NCI-H2227 treated with DMSO at 0.1 percent for 48 hours (cell line): Measurements from ENCODE around the gene CPED1.
"Not testable (repeated sequence)": the region's sequence is repeated elsewhere in the genome, so short reads cannot be mapped to it uniquely, and the experiment has no call there.

ENCODE experiments used
- DNase-seq: peaks from one replicate; lab custom pipeline; 2025; lab: John Stamatoyannopoulos, UW

Gene CPED1

DNA sequence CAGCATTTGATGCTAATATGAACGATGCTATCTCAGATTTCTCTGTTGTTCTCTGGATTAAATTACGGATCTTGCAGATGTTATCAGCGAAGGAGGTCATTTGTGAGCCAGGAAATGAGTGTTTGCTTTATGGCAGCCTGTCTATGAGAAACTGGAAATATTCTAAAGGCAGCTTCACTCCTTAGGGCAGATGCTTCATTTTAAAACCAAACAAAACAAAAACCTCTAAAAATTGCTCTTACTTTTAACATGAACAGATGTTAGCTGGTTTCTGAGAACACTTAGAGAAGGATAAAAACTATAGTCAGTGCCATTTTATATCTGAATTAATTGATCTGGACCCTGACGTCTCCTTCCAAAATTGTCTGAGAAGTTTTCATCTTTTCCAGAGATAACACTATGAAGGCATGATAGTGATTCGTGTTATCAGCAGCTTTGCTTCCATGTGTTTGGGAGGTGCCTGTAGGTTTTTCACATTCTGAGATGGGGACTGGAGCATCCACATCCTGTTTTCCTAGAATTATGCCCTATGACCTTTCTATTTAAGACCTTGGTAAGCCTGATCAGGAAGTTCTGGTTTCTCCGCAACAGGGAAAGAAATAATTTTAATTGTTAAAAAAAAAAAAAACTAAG lies 53.1 kb downstream of the CPED1 start:
- DNase-seq, result no peak

DNA sequence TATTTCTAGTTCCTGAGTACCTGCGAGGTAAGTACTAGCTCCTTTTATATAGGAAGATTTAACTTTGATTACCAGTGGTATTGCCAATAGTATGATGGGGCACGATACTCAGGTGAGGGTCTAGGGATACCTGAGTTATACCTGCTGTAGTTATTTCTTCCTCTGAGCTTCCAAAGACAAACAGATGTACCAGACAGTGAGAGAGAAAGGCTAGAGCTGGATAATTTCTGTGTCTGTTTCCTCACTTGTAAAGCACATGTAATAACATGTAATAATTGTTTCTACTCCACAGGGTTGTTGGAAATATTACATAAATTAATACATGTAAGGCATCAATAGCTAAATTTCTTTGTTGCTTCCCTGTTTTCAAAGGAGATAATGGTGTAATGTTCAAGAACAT lies 53.7 kb downstream of the CPED1 start:
- no peak for DNase-seq

DNA sequence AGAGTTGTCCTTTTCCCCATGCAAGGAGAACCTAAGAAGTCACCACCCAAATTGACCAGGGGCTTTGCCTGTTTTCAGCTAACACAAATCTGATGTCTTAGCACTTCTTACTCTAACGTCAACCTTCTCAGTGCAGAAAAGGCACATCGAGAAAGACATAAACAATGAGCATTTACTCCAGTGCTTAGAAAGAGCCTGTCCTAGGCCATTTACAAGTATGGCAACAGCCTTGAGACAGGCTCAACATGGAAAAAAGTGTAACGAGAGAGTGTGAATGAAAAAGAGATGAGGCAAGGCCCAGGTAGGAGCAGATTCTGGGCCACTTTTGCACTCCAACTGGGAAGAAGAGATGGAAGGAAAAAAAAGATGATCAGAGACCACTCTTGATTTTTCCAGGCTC lies 54.4 kb downstream of the CPED1 start:
- DNase-seq, result no peak

DNA sequence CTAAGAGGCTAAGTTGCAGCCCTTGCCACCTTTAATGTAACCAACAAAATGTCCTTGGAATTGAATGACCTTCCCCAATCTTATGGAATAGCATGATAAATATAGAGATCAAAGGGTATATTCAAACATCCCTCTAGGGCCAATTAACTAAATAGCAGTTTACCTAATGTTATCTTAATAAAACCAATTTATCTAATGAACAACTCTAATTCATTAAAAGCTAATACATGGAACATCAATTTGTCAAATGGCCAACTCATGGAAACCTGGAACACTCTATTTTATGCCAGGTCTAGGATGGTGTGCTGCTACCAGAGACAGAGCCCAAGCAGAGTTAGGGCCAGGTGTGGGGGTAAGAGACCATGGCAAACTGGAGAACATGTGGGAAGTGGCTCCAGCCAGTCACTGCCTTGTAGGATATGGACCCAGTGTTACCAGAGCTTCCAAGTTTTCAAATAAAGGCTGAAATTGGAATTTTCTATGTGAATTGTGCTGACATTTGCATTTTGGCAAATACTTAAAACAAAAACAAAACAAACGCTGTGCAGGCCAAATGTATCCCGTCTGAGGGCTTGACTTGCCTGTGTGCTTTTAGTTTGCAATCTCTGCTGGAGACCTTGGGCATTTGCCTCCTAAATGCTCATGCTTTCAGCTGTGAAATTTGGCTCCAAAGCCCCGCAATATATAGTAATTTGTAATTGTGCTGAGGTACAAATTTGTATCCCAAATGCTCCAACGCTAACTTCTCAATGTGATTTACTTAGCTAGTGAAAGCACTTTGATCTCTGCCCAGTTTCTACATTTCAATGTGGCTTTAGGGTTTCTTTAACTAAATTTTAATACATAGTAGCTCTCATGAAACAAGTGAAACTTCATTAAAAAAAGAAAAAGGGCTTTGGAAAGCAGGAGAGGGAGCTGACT lies 55.1 kb downstream of the CPED1 start:
- DNase-seq, result no peak

DNA sequence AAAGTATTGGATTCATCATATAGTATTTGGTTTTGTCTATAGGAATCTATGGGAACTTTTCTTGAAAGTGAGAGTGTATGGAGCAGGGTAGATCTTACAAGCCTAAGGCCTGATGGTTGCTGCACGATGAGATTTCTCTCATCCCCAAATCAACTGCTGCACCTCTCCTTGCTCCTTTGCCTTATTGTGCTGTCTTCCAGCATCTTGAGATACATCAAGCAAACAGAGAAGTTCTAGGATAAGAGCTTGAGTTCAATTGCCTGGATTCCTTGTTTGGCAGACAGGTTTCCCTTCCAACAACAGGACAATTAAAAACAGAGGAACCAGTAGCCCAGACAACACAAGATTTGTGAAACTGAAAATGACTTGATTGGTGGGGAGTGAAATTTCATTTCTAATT lies 56.6 kb downstream of the CPED1 start:
- no peak for DNase-seq

DNA sequence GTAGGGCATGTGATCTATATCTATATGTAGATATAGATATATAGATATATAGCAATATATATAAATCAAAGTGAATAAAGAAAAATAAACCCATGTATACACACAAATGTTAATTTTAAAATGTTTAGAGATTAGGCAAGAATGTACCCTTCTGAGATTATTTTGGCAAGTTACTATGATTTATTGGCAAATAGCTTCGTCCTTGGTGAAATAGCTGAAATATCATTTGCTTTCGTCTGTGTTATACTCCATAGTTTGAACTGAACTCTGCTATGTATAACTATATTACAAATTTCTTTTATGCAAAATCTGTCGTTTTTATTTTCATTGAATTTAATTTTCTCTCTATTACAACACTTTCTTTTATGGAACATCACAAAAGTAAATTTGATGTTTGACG lies 57.5 kb downstream of the CPED1 start:
- DNase-seq, result no peak

DNA sequence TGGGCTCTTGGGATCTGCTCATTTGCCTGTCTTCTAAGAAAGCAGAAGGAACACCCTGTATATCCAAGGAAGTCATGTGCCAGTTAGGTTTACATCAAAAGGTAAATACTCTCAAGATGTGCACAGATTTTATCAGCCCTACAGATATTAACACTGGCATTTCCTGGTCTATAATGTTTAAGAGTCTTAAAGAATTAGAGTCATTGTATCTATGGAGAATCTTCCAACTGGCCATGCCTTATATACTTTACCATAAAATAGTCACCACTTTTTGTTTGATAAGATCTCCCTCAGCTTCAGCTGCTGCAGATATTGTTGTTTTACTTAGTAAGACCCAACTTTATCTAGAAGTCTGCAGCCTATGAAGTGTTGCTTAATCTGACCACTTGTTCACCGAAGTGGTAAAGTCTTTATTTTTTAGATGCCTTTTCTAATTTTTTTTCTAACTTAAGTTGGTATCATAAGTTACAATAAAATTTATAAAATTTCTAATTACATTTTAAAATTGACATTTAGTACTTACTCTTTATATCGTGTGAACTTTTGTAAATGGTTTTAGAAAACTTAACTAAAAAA lies 58.5 kb downstream of the CPED1 start:
- DNase-seq, result no peak

DNA sequence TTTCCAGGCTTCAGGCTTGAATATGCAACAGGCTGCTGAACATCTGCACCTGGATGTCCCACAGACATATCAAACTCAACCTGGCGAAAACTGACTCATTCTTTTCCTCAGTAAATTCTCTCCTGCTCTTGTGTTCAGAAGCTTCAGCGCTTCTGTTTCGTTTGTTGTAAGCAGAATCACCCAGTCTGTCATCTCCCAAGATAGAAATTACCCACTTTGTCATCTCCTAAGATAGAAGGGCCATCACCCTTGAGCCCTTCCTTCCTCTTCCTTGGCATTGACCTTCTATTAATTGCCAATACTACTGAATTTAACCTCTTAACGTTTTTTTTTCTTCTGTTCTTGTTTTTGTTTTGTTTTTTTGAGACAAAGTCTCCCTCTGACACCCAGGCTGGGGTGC lies 59.7 kb downstream of the CPED1 start:
- no peak for DNase-seq

DNA sequence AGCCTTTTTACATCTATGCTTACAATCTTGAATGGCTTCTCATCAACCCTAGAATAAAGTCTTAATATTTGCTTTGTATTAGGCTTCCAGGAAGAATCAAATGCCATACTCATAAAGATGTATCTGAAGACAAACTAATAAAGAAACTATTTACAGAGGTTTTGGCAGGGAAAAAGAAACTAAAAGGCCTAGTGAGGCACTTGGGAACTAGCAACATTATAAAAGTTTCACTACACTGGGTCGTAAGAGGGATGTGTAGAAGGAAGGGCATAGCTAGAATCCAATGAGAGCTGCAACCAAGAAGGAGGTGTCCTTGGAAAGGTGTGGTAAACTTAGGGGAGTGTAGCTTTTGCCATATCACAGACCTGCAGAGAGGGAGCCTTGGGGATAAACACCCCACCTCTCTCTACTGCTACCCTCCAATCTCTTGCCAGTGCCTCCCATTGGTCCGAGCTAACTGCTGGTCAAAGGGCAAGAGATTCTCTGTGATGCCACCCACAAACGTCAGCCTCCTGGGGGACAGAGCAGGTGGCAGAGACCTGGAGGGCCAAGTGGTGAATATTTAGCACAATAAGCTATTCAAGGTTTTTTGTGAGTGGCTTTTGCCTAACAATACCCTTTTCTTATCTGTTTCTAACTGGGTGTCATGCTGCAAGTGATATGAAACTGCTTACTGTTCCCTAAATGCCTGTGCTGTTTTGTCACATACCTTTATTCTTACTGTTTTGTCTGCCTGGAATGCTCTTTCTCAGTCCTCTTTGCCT lies 60.7 kb downstream of the CPED1 start:
- DNase-seq, result no peak

DNA sequence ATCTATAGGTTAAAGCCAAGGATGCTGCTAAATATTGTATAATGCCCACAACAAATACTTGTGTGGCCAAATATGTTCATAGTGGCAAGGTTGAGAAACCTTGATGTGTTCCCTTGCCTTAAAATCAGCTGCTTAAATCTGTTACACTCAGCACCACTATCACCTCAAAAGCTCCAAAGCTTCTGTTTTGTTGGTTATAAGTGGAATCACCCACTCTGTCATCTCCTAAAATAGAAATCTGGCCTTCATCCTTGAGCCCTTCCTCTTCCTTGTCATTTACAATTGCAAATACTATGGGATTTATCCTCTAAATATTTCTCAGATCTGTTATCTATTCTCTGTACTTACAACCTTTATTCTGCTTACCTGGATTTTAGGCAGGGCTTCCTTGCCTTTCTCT lies 61.4 kb downstream of the CPED1 start:
- DNase-seq, result no peak

DNA sequence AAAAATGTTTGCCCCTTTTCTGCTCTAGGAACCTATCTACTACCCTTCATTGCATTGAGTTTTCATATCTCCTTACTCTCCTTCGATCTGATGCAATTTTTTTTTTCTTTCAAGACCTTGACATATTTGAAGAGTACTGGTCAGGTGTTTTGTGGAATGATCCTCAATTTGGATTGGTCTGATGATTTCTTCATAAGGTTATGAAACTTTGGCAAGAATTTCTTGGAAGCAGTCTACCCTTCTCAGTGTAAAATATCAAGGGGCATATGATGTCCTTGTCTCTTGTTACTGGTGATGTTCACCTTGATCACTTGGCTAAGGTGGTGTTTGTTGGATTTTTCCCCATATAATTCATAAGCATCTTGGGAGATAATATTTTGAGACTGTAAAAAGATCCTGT lies 64.7 kb downstream of the CPED1 start:
- no peak for DNase-seq

DNA sequence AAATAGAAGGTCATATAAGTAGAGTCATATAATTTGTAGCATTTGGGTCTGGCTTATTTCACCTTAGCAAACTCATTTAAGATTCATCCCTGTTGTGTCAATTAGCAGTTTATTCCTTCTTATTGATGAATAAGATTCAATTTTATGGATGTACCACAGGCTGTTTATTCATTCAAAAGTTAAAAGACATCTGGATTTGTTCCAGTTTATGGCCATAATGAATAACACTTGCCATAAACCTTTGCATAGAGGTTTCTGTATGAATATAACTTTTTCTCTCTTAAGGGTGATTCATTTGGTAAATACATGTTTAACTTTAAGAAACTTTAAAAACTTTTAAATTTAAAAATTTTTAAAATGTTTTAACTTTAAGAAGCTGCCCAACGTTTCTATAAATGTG lies 66.4 kb downstream of the CPED1 start:
- DNase-seq, result no peak

DNA sequence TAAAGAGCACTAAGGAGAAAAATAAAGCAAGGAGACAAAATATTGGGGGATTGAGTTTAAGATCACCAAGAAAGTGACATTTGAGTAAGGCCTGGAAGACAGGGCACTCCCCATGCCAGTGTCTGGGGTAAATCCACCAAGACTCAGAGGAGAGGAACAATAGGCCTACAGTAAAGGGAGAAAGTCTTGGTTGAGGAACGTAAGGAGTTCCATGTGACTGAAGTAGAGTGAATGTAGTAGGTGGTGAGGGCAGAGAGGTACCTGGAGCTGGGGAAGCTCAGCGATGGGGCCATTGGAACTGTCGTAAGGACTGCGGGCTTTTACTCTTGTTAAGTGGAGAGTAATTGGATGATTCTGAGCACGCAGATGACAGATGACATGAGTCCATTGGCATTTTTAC lies 69.4 kb downstream of the CPED1 start:
- DNase-seq, result no peak

DNA sequence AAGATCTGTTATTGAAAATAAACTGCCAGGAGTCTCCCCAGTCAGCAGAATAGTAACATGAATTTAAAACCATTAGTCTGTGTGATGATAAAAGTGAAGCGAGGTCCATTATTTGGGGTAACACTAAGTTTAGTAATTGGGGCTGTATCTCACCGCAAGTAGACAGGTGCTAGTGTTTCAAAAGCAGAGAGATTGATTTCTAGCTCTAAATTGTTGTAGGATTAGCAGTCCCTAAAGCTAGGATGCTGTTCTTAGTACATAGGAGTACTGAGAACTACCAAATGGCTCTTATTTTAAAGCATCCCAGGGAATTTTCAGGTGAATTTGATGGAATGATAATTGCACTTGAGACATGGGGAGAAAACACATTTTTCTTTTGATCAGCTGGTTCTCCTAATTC lies 70.5 kb downstream of the CPED1 start:
- no peak for DNase-seq

DNA sequence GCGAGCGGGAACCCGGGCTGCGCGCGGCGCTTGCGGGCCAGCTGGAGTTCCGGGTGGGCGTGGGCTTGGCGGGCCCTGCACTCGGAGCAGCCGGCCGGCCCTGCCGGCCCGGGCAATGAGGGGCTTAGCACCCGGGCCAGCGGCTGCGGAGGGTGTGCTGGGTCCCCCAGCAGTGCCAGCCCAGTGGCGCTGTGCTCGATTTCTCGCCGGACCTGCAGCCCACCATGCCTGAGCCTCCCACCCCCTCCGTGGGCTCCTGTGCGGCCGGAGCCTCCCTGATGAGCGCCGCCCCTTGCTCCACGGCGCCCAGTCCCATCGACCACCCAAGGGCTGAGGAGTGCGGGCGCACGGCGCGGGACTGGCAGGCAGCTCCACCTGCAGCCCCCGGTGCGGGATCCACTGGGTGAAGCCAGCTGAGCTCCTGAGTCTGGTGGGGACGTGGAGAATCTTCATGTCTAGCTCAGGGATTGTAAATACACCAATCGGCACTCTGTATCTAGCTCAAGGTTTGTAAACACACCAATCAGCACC lies 71.5 kb downstream of the CPED1 start:
- DNase-seq, result not testable (repeated sequence)

DNA sequence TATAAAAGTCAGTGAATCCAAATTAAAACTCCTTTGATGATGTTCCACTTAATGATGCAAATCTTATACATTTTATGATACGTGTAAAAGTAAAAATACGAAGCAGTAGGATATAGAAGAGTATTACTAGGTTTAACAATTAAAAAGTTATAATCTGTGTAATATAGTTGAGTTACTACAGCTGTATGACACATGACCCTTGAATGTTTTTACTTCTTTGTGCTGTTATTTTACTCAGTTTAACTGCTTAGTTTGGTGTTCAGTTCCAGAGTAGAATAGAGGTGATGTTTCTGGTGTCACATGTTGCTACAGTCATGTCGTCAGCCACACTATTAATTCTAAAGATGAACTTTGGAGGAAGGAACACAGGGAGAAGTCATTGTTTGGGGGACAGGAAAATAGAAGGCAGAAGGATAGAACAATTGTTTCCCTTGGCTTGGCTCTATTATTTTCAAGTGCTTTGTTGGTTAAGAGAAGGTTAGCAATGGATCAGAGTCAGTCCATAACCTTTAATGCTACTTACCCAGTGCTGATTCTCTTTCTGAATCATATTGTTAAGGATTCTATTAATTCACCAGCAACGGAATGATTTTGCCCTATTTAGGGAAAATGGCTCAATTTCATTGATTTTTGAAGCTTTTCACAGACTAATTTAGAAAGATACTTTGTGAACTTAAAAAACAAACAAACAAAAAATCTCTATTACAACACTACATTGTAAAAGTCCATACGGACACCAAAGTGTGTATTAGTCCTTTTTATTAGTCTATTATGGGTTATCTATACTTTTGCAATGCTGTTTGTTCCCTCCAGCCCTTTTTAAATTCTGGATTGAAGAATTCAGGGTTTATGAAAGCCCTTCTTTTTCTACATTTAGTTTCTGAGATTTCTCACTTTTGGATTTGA lies 73.4 kb downstream of the CPED1 start:
- no peak for DNase-seq

DNA sequence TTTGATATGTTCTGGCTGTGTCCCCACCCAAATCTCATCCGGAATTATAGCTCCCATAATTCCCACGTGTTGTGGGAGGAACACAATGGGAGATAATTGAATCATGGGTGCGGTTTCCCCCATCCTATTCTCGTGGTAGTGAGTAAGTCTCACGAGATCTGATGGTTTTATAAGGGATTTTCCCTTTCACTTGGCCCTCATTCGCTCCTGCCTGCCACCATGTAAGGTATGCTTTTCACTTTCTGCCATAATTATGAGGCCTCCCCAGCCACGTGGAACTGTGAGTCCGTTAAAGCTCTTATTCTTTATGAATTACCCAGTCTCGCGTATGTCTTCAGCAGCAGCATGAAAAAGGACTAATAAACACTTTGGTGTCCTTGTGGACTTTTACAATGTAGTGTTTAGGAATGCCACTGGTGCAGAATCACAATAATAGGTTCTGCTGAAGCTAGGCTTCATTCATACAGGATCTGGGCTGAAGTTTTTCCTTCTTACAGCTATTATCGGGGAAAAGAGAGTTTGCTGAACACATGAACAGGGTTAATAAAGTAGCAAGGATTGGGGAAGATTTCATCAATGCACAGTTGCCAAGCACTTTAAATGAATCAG lies 74.3 kb downstream of the CPED1 start:
- no peak for DNase-seq

DNA sequence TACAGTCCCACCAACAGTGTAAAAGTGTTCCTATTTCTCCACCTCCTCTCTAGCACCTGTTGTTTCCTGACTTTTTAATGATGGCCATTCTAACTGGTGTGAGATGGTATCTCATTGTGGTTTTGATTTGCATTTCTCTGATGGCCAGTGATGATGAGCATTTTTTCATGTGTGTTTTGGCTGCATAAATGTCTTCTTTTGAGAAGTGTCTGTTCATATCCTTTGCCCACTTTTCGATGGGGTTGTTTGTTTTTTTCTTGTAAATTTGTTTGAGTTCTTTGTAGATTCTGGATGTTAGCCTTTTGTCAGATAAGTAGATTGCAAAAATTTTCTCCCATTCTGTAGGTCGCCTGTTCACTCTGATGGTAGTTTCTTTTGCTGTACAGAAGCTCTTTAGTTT lies 79.2 kb downstream of the CPED1 start:
- not testable (repeated sequence) for DNase-seq

DNA sequence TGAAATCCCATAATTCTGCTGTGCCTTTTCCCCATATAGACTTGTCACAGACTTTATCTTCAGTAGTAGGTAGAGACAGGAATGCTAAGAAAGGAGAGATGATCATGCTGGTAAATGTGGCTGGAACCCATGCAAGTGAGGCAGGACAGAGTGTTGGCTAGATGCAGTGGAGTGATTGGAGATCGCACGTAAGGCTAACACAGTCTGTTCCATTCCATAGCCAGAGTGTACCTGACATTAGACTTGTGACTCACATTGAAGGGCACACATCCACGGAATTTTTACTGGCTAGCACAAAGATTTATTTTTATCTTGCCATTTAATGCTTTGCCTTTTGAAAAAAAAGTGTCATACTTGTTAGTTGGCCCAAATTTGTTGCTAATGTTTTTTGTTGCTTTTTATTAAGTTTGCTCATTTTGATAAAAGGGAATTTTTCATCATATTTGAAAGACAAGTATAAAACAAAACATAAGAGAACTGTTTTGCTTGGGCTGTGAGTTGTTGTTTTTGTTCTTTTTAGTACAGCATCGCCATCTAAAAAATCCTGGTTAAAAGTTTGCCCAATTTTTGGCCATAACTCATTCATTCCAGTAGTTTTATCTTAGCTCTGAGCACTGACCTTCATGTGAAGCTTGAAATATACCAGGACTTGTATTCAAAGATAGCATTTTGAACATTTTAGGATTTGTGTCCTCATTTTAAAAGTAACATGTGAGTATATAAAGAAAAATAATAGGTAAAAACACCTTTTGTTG lies 81.0 kb downstream of the CPED1 start:
- no peak for DNase-seq

DNA sequence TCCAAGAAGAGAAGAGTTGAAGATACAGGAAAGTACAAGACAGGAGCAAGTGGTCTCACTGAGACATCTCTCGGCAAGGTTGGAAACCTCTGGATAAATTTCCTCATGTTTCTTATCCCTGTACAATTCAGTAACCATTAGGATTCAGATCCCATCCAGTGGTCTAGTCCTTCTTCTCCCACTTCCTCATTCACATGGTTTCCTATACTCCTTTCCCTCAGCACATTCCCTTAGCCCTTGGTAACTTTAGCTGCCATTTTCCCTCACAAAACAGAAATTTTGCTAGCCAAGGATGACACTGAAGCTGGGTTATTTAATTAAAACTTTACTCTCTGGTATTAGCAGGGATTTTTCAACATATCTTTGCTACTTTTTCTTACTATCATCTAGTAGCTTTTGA lies 82.6 kb downstream of the CPED1 start:
- no peak for DNase-seq
